Muscle of arm (tissue), 12 donors: ENCODE results near the gene ST8SIA5. TPM values are rescaled to one million over a fixed set of nuclear protein-coding genes. Genes with fewer than 3 reads are reported as not detected.

Source experiments
- DNase-seq: peaks from one replicate; pipeline ENCODE4 v3.0.0-alpha.2; 2013
- polyA plus RNA-seq, 12 donors: library from polyadenylated mRNA; unstranded; fragments of 120-200 nt; gene quantifications; one replicate each; pipeline ENCODE4 v1.2.1, GENCODE V29; 2013; ENCODE audit not compliant: insufficient read length in 12 of 12

ST8SIA5 gene
- polyA plus RNA-seq, 12 donors: 2.7 to 8.3 (median 5.4) TPM; not detected in 1

DNA sequence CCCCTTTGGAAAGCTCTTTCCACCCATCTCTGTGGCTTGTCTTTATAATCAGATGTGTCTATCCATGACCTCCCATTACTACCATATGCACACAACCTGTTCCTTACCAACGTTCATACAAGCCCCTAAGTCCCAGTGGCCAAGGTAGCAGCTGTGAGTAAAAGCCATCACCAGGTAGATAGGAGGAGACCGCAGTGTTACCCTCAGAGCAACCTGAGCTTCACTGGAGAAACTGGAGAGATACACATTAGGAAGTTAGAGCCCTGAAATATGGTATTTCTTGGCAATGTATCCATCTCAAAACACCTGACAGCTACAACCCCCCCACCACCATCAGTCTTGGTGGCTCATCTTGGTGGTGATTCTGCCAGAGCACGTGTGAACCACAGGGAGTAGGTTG is 125.9 kb downstream of the ST8SIA5 start:
- no peak for DNase-seq

DNA sequence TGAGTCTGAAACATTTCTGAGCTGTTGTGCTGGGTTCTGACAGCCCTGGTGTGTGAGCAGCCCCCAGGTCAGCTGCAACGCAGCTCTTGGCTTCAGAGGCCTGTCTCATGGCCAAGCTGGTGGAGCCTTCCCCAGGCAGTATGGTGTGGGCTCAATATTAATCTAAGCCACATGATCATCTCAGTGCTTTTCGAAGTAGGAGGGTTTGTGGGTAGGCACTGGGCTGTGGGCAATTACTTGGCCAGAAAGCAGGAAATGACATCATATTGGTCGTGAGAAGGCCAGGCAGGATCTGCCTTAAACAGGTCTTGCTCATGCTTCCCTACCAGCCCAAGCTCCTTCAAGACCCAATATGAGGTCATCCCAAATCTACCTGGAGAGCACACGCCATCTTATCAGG is 126.7 kb downstream of the ST8SIA5 start:
- DNase-seq: no peak

GRCh38 chr18:46629361-46629760 is 127.5 kb downstream of the ST8SIA5 start:
- DNase-seq: no peak

- no peak for DNase-seq
Measured at GRCh38 chr18:46628206-46628605, 128.6 kb downstream of the ST8SIA5 start.

- DNase-seq: no peak
Measured at GRCh38 chr18:46627136-46627535, 129.7 kb downstream of the ST8SIA5 start.

DNA sequence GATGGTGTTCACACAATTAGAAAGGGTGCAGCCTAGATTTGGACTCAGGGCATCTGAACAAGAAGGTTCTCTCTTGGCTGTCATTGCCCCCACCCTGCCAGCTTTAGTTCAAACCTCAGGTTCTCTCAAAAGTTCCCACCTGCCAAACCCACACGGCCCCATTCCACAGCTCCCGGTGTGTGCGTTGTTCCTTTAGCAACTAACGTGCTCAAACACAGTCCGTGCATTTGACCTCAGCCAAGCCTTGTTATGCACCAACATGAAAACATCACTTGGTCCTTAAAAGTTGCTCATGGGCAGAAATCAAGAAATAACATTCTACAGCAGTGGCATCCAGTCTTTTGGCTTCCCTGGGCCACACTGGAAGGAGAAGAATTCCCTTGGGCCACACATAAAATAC is 131.8 kb downstream of the ST8SIA5 start:
- no peak for DNase-seq

GRCh38 chr18:46624127-46624526 is 132.7 kb downstream of the ST8SIA5 start:
- no peak for DNase-seq

- no peak for DNase-seq
Measured at GRCh38 chr18:46623541-46623940, 133.3 kb downstream of the ST8SIA5 start.

- no peak for DNase-seq
Measured at GRCh38 chr18:46622999-46623398, 133.9 kb downstream of the ST8SIA5 start.

GRCh38 chr18:46622451-46622850 is 134.4 kb downstream of the ST8SIA5 start:
- no peak for DNase-seq

DNA sequence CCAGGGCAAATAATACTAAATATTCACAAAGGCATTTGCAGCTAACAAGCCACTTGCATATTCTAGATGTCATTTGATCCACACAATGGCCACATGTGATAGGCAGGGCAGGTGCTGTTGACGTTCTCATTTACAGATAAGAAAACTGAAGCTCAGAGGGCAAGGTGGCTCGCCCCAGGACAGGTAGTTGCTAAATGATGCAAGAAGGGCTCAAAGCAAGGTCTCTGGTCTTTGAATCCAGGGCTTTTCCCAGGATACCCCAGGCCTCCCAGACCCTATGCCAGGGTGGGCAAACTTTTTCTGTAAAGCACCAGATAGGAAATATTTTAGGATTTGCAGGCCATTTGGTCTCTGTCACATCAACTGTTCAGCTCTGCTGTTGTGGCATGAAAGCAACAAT is 135.0 kb downstream of the ST8SIA5 start:
- no peak for DNase-seq

DNA sequence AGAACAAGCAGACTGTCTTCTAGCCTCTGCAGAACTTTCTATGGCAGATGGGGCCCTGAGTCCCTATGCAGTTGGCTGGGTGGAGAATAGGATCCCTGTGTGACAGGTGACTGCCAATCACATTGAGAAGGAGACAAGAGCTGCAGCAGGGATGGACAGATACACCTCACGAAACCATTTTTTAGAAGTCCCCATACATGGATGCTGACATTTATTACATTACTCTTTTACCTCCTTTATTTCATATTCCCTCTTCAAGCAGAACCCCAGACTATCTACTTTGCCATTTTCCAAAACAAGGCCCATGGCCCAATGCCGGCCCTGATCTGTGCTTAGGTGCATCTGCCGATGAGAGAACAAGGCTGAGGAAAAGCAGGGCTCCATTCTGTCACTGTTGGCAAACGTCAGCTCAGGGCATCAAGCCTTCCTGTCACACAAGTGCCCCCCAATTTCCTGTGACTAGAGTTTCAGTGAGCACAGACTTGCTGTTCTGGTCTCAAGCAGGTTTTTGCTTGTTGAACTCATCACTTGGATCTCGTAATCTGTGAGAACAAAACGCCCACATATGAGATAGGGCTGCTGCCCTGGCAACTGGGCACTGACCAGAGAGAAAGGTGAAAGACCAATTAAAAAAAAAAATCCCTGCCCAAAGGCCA is 135.6 kb downstream of the ST8SIA5 start:
- DNase-seq: no peak

DNA sequence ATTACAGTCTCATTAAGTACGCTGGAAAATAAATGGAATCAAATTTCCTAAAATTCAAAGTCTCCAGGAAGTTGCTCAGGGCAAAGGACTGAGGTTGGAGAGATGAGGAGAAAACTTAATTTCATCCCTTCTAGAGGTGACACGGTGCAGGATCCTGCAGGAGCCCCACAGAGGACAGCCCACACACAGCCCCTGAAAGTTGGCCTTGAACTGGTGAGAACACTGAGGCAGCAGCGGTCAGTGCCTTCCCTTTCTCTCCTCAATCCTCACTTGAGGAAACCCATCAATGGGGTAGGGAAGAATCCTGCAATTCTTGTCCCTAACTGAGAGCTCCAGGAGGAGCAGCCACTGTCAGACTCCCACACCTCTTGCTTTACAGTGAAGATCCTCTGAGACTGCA is 137.3 kb downstream of the ST8SIA5 start:
- no peak for DNase-seq

Other genes with a start within 250 kb of the ST8SIA5 start
- 1 to 10 TPM in 11 of 12 donors, not detected in 1; 1.2 to 3.6 (median 2.1) TPM for gene LOXHD1, start 99.8 kb downstream of the ST8SIA5 start, polyA plus RNA-seq
- gene PIAS2, start 160.5 kb upstream of the ST8SIA5 start, polyA plus RNA-seq: 10 to 100 TPM in 11 of 12 donors, not detected in 1; 19.2 to 37.5 (median 25.0) TPM
- 10 to 100 TPM in 2 of 12 donors, 1 to 10 TPM in 8, not detected in 2; 6.1 to 13.8 (median 7.8) TPM for gene KATNAL2, start 160.5 kb upstream of the ST8SIA5 start, polyA plus RNA-seq